K562 (cell line): ENCODE measurements around the gene RASSF3. TPM values are rescaled to one million over a fixed set of nuclear protein-coding genes. Genes with fewer than 3 reads are reported as not detected.

Experiments used
- CREB3L1 ChIP-seq: fragments of 450-650 bp; IDR thresholded peaks from 2 replicates; pipeline ENCODE4 v1.6.1; 2014; ENCODE audit warnings: low read depth, mild to moderate bottlenecking, moderate library complexity, borderline replicate concordance
- E2F3 ChIP-seq: fragments of 250-450 bp; sonication (Bioruptor Pico); IDR thresholded peaks from 2 replicates; pipeline ENCODE4 v1.4.0; 2020; ENCODE audit warnings: mild to moderate bottlenecking
- ELF1 ChIP-seq: fragments of 200-800 bp; sonication (Bioruptor generic); IDR thresholded peaks from 2 replicates; pipeline ENCODE4 v1.6.1; 2016; ENCODE audit warnings: missing genetic modification characterization, missing compliant biosample characterization
- FOS ChIP-seq: IDR thresholded peaks from 3 replicates; pipeline ENCODE4 v1.6.1; 2011; ENCODE audit not compliant: insufficient read length; ENCODE audit errors: extremely low read depth
- HINFP ChIP-seq: fragments of 450-650 bp; conservative IDR thresholded peaks from 2 replicates; pipeline ENCODE4 v1.6.1; 2016; ENCODE audit warnings: missing genetic modification characterization, low read depth, mild to moderate bottlenecking, control low read depth, missing compliant biosample characterization
- KHSRP ChIP-seq: fragments of 450-650 bp; IDR thresholded peaks from 2 replicates; pipeline ENCODE4 v1.6.1; 2017
- MAFG ChIP-seq: fragments of 450-650 bp; conservative IDR thresholded peaks from 2 replicates; pipeline ENCODE4 v1.6.1; 2016; ENCODE audit warnings: missing genetic modification characterization, missing compliant biosample characterization
- NFXL1 ChIP-seq: fragments of 450-650 bp; formaldehyde crosslinking; IDR thresholded peaks from 2 replicates; pipeline ENCODE4 v1.4.0; 2021; ENCODE audit warnings: mild to moderate bottlenecking
- OTX1 ChIP-seq: fragments of 450-650 bp; formaldehyde crosslinking; IDR thresholded peaks from 2 replicates; pipeline ENCODE4 v1.4.0; 2022; ENCODE audit warnings: mild to moderate bottlenecking
- POLR2AphosphoS5 ChIP-seq: IDR thresholded peaks from 2 replicates; pipeline ENCODE4 v1.6.1; 2011; ENCODE audit warnings: mild to moderate bottlenecking, low read depth, low read length, moderate library complexity; ENCODE audit not compliant: control insufficient read depth, insufficient read depth
- SP1 ChIP-seq: sonication (generic); formaldehyde crosslinking; IDR thresholded peaks from 2 replicates; pipeline ENCODE4 v1.8.1; 2022; ENCODE audit warnings: mild to moderate bottlenecking, missing genetic modification reagents
- TCF3 ChIP-seq: sonication (generic); formaldehyde crosslinking; IDR thresholded peaks from 2 replicates; pipeline ENCODE4 v1.4.0; 2020; ENCODE audit warnings: mild to moderate bottlenecking, missing genetic modification reagents
- TCF7 ChIP-seq: sonication (generic); IDR thresholded peaks from 2 replicates; pipeline ENCODE4 v1.6.1; 2016; ENCODE audit warnings: antibody characterized with exemption, borderline replicate concordance
- ZBTB26 ChIP-seq: fragments of 450-650 bp; formaldehyde crosslinking; IDR thresholded peaks from 2 replicates; pipeline ENCODE4 v1.4.0; 2022; ENCODE audit warnings: missing genetic modification characterization
- ZBTB43 ChIP-seq: sonication (generic); formaldehyde crosslinking; IDR thresholded peaks from 2 replicates; pipeline ENCODE4 v1.8.0; 2023; ENCODE audit warnings: mild to moderate bottlenecking, missing genetic modification reagents
- ZBTB8A ChIP-seq: fragments of 450-650 bp; IDR thresholded peaks from 2 replicates; pipeline ENCODE4 v1.6.1; 2018; ENCODE audit warnings: mild to moderate bottlenecking, moderate library complexity; ENCODE audit not compliant: partially characterized antibody
- ZNF3 ChIP-seq: fragments of 250-450 bp; sonication (Bioruptor Pico); IDR thresholded peaks from 2 replicates; pipeline ENCODE4 v1.5.0; 2021; ENCODE audit warnings: mild to moderate bottlenecking, moderate library complexity
- ZNF316 ChIP-seq: fragments of 450-650 bp; IDR thresholded peaks from 2 replicates; pipeline ENCODE4 v1.6.1; 2016
- ZNF408 ChIP-seq: fragments of 250-450 bp; sonication (Bioruptor Pico); IDR thresholded peaks from 2 replicates; pipeline ENCODE4 v1.4.0; 2020; ENCODE audit warnings: low read depth, mild to moderate bottlenecking, moderate library complexity
- ZNF445 ChIP-seq: fragments of 250-450 bp; sonication (Bioruptor Pico); IDR thresholded peaks from 2 replicates; pipeline ENCODE4 v1.4.0; 2020; ENCODE audit warnings: low read depth, mild to moderate bottlenecking, moderate library complexity
- ZNF507 ChIP-seq: conservative IDR thresholded peaks from 2 replicates; pipeline ENCODE4 v1.6.1; 2017; ENCODE audit warnings: missing genetic modification characterization, missing compliant biosample characterization
- ZNF639 ChIP-seq, 2 experiments: fragments of 200-800 bp in 1 of 2; sonication (Bioruptor generic) in 1 of 2; sonication (generic) in 1 of 2; formaldehyde crosslinking in 1 of 2; IDR thresholded peaks in 1 of 2; conservative IDR thresholded peaks in 1 of 2; 2 replicates each; pipeline versions ENCODE4 v1.5.0 to v1.6.1; 2016 to 2020; ENCODE audit warnings: missing compliant biosample characterization in 1 of 2, missing genetic modification characterization in 1 of 2, missing genetic modification reagents in 1 of 2
- polyA plus RNA-seq, 8 experiments: library from polyadenylated mRNA; depleted of rRNA in 4 of 8; stranded (reverse) in 5 of 8; unstranded in 3 of 8; fragments of >200 nt; fragmentation: Nextera tagmentation in 2 of 8; fragmentation: Illumina TruSeq in 1 of 8; extraction: Ambion mirVana in 2 of 8; extraction: Trizol in 1 of 8; gene quantifications; 2 replicates each; pipeline versions ENCODE4 v1.2.1 to v1.2.3, GENCODE V29; 2011 to 2014; ENCODE audit warnings: inconsistent platforms in 1 of 8, missing spikeins in 1 of 8
- total RNA-seq, 7 experiments: library from RNA; depleted of rRNA in 6 of 7; stranded (reverse); fragments of >200 nt in 6 of 7; fragmentation: Illumina TruSeq in 2 of 7; extraction: Trizol in 2 of 7; gene quantifications; 2 replicates each; pipeline versions ENCODE4 v1.2.1 to v1.2.3, GENCODE V29; 2011 to 2021; ENCODE audit warnings: low replicate concordance in 1 of 7

RASSF3 gene
- total and polyA plus RNA-seq, 9 of the 15 experiments (the other 6 are each of a cell fraction or from before 2014, with no cell fraction given), result 3.7 to 39.2 (median 20.2) TPM

- TF ChIP-seq KHSRP, result no peak
- TF ChIP-seq ZNF507 (tag), result no peak
- TF ChIP-seq TCF7, result no peak
- TF ChIP-seq FOS, result no peak
- TF ChIP-seq POLR2AphosphoS5, result no peak
- TF ChIP-seq ZNF408 (CRISPR knock-in tag), result no peak
- no peak for TF ChIP-seq ELF1 (tag)
- TF ChIP-seq ZBTB26, result no peak
- TF ChIP-seq OTX1, result no peak
- no peak for TF ChIP-seq E2F3 (CRISPR knock-in tag)
- no peak for TF ChIP-seq TCF3 (CRISPR knock-in tag)
- no peak for TF ChIP-seq ZBTB8A
- TF ChIP-seq NFXL1 (CRISPR knock-in tag), result no peak
- no peak for TF ChIP-seq CREB3L1
- peak; percentile 26; the same call in 1 of the 2 replicates for TF ChIP-seq MAFG
- peak; percentile 79 for TF ChIP-seq ZNF316
- no peak for TF ChIP-seq ZNF3
- no peak for TF ChIP-seq ZNF445
- no peak for TF ChIP-seq ZNF639 (CRISPR knock-in tag; conservative IDR thresholded peaks at IDR 0.05 in 1 of 2, IDR thresholded peaks at IDR 0.05 in 1 of 2)
- TF ChIP-seq SP1 (CRISPR knock-in tag), result no peak
- TF ChIP-seq HINFP (tag), result no peak
- TF ChIP-seq ZBTB43 (CRISPR knock-in tag), result no peak
These were observed 127.2 kb downstream of the RASSF3 start (continued) for GRCh38 chr12:64737539-64737938.
